Spleen (tissue), 7 donors: Measurements from ENCODE around the gene PIF1.

Experiments used
- POLR2A ChIP-seq, 3 donors: fragments of 450-650 bp; IDR thresholded peaks; one replicate each; pipeline ENCODE4 v1.5.1; 2017; ENCODE audit warnings: antibody characterized with exemption in 3 of 3, mild to moderate bottlenecking in 1 of 3
- TF ChIP-seq, protein P1 (sequence below), 11 experiments: fragments of 200-600 bp in 7 of 11; fragments of 450-650 bp in 4 of 11; sonication (generic) in 4 of 11; IDR thresholded peaks in 8 of 11; conservative IDR thresholded peaks in 3 of 11; 1 replicate in 7 of 11; 2 replicates in 4 of 11; pipeline versions ENCODE4 v1.4.0 to v1.8.0; 2016 to 2021; ENCODE audit warnings: antibody characterized with exemption in 11 of 11, inconsistent platforms in 4 of 11, mild to moderate bottlenecking in 1 of 11
- donor health status: DM: no; HTN: no; CAD: no; lungs with moderate emphysema.
- donor health status: DM: no; HTN: no; CAD: no.
- donor health status: DM: no; HTN: no; CAD: no.

DNA sequence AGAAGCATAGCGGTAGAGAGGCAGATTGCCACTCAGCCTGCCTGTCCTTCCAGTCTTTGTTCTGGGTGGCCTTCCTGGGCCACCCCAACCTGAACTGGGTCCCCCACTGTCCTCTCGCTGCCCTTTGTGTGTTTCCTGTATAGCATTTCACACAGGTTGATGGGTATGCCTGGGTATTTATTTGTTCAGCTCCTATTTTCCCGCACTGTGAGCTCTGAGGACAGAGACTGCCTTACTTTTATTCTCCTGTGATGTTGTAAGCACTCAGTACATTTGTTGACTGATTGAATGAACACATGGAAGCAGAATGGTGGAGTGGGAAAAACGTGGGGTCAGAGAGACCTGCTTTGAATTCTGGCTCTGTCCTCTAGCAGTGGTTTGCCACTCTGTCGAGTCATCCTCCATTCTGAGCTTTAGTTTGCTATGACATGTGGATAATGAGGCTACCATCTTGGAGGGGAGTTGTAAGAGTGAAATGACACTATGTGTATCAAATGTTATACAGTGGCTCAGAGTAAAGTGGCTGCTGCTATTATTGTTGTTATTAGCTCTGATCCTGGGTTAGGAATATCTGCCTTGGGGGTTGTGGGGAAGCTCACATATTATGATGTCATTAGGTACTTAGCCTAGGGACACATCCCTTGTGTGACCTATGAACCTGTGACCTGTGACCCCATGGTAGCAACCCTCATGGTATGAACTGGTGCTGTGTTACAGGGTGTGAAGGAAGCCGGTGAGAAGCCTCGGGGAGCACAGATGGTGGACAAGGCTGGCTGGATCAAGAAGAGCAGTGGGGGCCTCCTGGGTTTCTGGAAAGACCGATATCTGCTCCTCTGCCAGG, 22.6 kb upstream of the PIF1 start:
- TF ChIP-seq, protein P1, sequence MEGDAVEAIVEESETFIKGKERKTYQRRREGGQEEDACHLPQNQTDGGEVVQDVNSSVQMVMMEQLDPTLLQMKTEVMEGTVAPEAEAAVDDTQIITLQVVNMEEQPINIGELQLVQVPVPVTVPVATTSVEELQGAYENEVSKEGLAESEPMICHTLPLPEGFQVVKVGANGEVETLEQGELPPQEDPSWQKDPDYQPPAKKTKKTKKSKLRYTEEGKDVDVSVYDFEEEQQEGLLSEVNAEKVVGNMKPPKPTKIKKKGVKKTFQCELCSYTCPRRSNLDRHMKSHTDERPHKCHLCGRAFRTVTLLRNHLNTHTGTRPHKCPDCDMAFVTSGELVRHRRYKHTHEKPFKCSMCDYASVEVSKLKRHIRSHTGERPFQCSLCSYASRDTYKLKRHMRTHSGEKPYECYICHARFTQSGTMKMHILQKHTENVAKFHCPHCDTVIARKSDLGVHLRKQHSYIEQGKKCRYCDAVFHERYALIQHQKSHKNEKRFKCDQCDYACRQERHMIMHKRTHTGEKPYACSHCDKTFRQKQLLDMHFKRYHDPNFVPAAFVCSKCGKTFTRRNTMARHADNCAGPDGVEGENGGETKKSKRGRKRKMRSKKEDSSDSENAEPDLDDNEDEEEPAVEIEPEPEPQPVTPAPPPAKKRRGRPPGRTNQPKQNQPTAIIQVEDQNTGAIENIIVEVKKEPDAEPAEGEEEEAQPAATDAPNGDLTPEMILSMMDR (IDR thresholded peaks at IDR 0.05 in 8 of 11, conservative IDR thresholded peaks at IDR 0.05 in 3 of 11): no peak
- TF ChIP-seq POLR2A (IDR thresholded peaks at IDR 0.05): no peak
